Glomerular endothelial cell (primary cell): Measurements from ENCODE around the gene SH3GL1. TPM values are rescaled to one million over a fixed set of nuclear protein-coding genes. Genes with fewer than 3 reads are reported as not detected.

ENCODE experiments used
- DNase-seq: peaks from one replicate; pipeline ENCODE4 v3.0.0-alpha.2; 2011; ENCODE audit warnings: low read depth, low spot score; ENCODE audit errors: extremely low read depth
- total RNA-seq: library from RNA; depleted of rRNA; stranded (reverse); fragments of >200 nt; gene quantifications from 2 replicates; pipeline ENCODE4 v1.2.3, GENCODE V29; 2015

The SH3GL1 gene
- total RNA-seq, 1 donor from 2014 or later, result 122 TPM

DNA sequence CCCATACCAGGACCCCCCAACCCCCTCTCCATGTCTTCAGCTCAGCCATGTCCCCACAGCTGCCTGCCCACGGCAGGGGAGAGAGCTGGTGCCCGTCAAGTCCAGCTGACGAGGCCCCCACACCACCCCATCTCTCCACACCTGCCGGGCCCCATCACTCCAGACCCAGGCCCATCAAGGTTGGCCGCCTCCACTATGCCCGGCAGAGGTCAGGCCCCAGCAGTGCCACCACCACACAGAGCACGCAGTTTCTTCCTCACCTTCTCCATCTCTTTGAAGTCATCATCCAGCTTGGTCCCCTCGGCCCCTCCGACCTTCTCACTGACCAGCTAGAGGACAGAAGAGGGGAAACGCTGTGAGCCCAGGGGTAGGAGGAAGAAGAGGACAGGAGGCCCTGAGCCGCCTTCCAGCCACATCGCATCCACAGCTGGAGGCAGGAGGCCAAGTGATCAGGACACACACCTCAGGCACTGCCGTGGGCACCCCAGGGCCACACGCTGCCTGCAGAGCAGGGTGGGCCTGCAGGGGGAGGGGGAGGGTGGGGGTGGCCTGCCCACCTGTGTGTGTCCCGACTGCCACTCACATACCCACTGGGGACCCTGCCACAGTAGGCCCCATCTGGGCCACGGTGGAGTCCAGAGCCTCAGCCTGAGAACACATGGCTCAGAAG, 33.5 kb downstream of the SH3GL1 start:
- DNase-seq, result no peak

DNA sequence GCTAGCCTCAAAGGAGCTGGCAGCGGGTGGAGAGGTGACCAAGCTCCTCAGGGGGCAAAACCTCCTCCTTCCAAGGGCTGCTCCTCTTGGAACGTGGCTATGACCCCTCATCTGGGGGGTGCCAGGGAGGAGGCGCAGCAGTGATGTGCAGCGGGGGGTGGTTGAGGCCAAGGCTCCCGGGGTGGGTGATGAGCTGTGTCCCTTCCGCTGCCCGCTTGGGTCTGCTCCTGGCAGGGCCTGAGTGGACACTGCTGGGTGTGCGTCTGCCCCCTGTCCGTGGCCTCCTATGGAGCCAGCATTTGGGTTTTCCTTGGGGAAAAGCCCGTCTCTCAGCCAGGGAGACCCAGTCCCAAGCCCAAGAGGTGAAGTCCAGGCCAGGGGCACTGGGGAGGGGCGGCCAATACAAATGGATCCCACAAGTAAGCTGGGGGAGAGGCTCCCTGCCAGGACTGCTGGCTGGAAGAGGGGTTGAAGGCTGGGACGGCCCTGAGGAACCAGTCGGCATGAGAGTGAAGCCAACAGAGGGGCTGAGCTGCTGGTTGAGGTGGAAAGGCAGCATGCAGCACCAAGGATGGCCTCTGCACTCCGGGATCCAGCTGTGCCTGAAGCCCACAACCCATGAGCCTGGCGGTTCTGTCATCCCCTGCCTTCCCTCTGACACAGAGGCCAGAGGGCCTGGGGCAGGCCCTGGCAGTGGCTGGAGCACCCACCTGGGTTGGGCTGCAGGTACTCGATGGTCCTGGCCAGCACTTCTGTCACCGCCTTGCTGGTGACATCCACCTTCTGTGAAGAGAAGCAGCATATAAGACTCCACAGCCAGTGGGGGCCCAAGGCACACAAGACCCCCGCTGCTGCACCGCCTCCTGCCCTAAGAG, 34.3 kb downstream of the SH3GL1 start:
- DNase-seq, result no peak

DNA sequence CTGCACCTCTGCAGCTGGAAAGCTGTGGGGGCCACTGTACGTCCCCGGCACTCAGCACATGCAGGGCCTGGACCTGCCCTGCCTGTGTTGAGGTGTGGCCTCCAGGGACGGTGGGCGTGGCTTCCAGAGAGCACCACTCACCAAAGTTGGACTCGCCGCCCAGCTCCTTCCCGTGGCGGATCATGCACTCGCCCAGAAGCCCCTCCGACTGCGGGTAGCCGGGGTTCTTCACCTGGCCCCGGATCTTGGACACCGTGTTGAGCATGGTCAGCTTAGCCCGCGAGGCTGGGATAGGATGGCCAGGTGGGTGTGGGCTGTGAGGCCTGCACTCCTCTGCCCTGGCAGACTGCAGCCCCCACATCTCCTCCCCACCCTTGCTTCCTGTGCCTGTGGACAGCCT, 35.0 kb downstream of the SH3GL1 start:
- DNase-seq, result no peak

DNA sequence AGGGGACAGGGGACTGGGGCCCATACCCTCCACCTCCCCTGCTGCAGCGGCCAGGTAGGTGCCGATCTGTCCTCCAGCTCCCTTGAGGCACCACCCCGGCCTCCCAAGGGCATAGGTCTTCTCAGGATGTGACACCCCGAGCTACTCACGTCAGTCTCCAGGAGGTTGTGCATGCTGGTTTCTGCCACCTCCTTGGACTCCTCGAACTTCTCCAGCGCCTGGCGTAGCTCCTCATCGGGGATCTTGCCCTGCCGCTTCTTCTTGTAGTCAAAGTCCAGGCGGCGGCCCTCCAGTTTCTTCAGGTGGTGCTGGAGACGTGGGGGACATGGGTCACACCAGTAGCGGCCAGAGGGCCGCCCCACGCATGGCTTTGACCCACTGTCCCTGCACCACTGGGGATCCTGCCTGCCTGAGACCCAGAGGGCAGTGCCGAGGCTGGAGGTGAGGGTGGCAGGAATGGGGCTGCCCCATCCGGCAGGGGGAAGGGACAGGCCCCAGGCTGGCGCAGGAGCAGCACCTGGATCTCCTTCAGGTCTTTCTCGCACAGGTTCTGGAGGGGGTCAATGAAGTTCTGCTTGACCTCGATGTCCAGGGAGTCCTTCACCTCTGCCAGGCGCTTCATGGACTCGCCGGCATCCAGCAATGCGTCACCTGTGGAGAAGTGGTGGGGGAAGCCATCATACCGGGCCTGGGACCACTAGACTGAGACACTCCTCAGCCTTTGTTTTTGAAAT, 36.6 kb downstream of the SH3GL1 start:
- no peak for DNase-seq

DNA sequence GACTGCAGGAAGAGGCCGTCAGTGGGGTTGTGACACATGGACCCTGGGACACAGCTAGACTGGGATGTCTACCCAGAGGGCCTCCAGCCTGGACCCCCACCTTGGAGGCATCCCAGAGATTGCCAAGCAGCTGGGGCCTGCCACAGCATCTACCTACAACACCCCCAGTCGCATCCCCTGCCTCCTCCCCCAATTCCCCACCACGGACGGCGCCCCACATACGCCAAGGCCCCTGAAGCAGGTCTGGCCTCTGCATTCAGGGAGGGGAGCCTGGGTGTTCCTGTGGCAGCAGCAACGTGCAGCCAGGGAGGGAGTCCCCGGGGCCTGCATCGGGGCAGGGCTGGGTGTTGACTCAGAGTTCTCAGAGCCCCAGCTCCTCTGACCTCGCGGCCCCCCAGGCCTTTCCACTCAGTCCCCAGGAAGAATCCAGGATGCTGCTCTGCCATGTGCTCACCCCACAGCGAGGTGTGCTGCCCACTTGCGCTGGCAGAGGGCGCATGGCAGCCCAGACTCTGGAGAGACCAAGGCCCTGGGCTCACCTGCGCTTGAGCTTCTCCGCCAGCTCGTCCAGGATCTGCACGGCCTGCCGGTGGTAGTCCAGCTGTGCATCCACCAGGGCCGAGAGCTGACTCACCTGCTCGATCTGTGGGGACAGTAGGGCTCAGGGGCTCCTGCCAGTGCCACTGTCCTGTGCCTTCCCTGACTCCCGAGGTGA, 37.4 kb downstream of the SH3GL1 start:
- DNase-seq, result no peak

DNA sequence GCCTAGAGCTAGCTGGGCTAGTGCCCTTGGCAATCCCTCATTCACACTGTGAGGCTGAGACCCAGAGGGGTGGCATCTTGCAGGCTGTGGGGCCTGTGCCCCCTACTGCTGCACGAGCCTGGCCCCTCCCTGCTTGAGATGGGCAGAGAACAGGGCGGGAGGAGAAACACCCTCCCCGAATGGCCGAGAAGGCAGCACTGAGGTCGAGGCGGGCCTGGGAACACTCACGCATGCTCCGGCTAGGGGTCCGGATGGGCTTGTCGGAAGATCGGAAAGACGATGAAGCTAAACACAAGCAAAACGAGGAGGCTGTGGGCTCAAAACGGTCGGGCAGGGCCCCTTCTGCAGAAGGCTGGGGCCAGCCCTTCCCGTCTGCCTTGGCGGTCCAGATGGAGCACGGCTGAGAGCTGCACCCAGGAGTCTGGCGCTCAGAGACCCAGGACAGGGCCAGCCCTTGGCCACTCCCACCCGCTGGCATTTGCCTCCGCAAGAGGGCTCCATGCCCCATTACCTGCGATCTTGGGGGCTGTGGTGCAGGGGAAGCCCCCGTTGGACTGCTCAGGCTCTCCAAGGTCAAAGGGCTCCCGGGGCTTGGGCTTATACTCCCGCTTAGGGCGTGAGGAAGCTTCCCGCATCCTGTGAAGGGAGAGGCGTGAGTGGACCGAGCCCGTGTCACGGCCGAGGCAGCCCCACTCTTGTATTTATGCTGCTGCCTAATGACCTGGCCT, 38.1 kb downstream of the SH3GL1 start:
- no peak for DNase-seq

DNA sequence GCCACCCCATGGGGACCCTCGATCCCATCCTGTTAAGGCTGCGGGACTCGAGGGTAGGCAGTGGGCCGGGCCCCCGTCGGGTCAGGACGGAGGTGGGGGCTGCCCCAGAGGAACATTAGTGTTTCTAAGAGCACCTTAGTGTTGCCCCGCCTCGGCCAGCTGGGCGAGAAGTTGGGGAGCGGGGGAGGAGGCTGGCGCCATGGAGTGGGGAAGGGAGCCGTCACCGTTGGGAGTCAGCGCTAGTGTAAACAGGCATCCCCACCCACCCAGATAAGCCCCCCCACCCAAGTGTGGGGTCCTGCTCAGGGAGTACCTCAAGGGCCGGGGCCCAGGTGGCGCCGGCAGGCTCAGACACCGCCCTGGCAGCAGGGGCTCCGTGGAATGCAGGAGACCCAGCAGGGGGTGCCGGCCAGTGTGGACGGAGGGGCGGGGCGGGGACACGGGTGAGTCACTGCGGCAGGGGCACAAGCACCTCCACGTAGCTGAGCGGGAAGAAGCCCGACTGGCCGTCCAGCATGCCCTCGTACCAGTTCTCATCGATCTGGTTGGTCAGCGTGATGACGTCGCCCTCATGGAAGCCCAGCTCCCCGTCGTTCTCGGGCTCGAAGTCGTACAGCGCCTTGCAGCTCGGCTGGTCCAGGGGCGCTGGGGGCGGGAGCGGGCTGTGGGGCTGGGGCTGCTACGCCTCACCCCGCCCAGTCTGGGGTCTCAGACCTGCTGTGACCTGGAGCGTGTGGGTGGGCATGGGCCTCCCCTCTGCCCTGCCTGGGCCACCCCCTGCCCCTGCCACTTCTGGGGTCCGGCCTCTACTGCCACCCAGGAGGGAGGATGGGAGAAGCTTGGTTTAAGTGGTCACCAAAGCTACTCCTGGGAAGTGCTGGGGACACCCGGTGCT, 38.9 kb downstream of the SH3GL1 start:
- no peak for DNase-seq

DNA sequence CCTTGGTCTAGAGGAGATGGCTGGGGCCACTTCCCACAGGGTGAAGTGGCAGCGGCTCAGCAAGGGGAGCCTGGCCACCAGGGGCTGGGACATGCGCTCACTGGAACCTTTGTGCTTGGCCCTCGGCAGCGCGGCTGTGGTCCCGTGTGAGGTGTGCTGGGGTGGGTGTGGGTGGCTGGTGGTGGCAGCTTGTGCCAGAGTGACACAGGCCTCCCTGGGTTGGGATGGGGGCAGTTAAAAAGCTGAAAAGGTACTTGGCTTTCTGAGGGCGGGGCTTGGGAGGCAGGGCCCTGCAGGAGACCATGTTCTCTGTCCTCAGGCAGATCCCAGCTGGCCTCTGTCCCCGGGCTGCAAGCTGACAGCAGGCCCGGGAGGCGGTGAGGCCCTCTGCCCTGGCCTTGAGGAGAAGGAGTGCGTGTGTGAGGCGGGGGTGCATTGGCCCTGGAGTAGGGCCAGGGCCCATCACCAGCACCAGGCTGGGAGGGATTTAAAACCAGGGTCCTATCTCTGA, 39.7 kb downstream of the SH3GL1 start:
- DNase-seq, result no peak

DNA sequence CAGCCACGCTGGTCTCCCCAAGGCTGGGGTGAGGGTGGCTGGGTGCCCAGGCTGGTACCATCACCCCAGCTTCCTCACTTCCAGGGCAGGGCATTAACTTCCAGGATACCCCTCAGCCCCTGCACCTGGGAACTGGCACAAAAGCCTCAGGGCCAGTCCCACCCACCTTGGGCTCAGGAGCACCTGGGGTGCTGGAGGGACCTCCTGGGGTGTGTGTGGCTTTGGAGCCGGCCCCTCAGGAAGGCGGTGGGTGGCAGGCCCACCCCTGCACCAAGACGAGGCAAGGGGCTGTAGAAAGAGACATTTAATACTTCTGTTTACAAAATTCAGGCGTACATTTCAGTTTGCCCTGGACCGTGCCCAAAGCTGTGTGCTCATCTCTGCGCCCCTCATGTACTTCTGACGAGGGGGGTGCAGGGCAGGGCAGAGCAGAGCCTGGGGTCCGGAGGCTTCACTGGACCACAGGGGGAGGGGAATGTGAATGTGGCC, 40.2 kb downstream of the SH3GL1 start:
- no peak for DNase-seq

DNA sequence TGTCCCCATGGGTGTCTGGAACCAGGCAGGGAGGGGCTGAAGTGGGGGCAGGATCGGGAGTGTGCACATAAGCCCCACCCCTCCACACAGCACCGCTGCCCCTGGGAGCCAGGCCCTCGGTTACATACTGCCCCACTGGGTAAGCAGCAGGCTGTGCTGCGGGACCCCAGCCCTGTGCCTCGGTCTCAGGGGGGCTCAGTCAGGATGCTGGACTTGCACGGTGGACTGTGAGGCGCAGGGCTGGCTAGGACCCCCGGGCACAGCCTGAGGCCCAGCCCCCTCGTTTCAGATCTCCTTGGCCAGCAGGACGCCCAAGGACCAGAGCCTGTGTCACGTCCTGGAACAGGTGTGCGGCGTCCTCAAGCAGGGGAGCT, 40.7 kb downstream of the SH3GL1 start:
- DNase-seq, result no peak

DNA sequence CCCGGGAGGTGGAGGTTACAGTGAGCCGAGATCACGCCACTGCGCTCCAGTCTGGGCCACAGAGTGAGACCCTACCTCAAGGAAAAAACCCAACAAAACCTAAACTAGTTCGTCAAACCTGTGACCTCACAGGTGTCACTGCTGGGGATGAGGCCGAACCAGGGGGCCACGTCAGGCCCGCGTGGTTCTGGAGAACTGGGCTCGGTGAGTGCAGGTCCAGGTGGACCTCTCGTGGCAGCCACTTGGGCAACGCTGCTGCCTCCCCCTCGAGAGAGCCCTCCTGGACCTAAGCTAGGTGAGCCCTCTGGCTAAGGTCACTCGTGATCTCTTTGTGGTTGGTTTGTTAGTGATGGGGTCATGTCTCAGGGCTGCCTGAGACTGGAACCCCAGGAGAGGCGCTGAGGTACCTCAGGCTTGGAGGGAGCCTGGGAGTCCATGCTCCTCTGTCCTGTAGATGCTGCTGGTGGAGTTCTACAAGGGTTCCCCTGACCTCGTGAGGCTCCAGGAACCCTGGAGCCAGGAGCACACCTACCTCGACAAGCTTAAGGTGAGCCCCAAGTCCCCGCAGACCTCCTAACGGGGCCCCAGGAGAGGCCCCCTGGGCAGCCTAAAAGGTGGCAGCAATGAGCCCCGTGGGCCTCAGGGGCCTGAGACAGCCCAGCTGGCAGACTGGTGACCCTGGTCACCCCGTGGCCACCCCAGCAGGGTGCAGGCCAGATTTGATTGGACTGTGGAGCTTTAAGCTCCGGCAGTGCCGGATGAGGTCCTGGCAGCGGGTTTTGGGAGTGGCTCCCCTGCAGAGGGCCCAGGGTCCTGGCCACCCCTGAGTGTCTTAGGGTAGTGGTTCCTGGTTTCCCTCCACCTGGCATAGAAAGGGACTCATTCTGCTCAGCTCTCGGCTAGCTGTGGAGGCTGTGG, 41.4 kb downstream of the SH3GL1 start:
- no peak for DNase-seq

DNA sequence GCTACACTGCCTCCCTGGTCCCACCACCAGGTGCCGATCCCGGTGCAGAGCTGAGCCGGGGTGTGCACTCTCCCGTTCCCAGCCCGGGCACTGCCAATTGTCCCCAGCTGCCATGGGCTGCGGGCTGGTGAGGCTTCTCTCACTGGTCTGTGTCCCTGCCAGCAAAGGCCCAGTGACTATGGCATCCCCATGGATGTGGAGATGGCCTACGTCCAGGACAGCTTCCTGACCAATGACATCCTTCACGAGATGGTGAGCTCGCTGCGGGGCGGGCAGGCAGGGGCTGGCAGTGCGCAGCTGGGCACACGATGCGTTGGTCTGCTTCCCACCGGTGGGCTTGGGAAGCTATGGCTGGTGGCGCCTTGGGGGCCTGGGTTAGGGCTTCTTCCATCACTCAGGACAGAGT, 42.4 kb downstream of the SH3GL1 start:
- no peak for DNase-seq

DNA sequence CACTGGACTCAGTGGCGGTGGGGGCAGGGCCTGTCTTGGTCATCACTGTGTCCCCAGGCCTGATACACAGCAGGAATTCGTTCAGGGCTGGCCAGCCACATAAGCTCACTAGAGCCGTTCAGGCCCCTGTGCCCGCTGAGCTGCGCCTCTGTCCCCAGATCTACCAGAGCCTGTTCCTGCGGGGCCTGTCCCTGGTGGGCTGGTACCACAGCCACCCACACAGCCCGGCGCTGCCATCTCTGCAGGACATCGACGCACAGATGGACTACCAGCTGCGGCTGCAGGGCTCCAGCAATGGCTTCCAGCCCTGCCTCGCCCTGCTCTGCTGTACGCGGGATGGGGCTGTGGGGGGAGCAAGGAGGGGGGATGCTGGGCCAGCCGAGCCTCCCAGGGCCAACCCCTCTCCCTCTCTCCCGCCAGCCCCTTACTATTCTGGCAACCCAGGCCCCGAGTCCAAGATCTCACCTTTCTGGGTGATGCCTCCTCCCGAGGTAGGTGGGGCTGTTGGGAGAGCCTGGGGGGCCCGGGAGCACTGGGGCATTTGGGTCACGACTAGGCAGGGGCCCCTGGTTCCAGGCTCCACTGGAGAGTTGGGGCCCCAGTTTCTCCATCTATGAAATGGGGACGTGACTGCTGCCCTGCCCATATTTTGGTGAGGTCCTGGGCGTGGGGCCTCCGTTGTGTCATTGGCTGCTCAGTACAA, 43.1 kb downstream of the SH3GL1 start:
- DNase-seq, result no peak

DNA sequence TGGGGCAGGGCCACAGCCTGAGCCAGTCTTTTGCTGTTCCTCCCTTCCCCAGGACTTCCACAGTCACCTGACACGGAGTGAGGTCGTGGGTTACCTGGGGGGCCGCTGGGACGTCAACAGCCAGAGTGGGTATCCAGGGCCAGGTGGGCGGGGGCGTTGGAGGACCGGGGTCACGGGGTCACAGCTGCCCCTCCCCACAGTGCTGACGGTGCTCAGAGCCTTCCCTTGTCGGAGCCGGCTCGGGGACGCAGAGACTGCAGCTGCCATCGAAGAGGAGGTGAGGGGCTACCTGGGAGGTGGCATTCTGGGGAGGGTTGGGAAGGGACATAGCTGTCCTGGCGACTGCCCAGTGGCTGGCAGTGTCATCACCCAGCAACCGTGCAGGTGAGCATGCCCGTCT, 45.5 kb downstream of the SH3GL1 start:
- DNase-seq, result no peak

DNA sequence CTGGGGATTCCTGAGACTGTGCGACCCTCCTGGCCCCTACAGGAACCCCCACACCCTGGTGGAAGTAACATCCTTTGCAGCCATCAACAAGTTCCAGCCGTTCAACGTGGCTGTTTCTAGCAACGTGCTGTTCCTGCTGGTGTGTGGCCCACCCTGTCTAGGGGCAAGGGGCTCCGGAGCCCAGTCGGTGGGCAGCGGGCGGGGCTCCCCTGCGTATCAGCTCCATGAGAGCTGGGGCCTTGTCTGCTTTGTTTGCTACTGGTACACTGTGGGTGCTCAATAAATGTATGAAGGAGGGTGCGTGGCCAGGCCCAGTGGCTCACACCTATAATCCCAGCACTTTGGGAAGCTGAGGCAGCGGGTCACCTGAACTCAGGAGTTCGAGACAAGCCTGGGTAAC, 46.1 kb downstream of the SH3GL1 start:
- no peak for DNase-seq

DNA sequence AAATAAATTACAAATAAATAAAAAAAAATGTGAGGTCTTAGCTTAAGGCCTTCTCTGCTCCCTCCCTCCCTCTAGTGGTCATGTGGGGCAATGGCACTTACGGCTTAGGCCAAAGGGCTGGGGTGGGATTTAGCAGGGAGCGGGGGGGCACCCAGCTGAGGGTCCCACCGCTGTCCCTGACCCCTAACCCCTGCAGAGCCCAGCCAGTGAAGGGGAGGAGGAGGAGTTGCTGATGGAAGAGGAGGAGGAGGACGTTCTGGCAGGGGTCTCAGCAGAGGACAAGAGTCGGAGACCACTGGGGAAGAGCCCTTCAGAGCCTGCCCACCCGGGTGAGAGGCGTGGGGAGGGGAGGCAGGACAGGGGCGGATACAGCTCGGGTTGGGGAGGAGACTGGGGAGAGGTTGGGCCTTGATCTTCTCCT, 47.6 kb downstream of the SH3GL1 start:
- DNase-seq, result no peak

DNA sequence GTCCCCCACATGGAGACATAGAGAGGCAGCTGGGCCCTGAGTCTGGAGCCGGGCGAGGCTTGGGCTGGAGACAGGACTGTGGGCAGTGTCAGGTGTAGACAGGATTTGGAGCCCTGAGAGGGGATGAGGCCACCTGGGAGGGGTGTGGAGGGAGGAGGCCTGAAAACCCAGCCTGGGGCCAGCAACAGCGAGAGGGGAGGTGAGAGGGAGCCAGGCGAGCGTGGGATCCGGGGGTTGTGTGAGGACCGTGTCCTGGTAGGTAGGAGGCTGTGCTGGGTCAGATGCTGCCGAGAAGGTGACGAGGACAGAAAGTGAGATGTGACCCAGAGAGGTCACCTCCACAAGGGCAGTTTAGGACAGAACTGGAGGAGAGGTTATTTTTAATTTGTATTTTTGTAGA, 49.6 kb downstream of the SH3GL1 start:
- no peak for DNase-seq
